Umbilical cord (tissue), 2 donors: Measurements from ENCODE around the gene RBM20. TPM values are rescaled to one million over a fixed set of nuclear protein-coding genes. Genes with fewer than 3 reads are reported as not detected.

Experiments
- DNase-seq: peaks from one replicate; pipeline ENCODE4 v3.0.0-alpha.2; 2015; ENCODE audit warnings: low spot score
- total RNA-seq: library from RNA; depleted of rRNA; stranded (reverse); fragments of >200 nt; gene quantifications from one replicate; pipeline ENCODE4 v1.2.3, GENCODE V29; 2014; ENCODE audit warnings: low replicate concordance; ENCODE audit not compliant: insufficient read depth

RBM20 gene
- total RNA-seq, 1 donor from 2014 or later = 2.2 TPM

DNA sequence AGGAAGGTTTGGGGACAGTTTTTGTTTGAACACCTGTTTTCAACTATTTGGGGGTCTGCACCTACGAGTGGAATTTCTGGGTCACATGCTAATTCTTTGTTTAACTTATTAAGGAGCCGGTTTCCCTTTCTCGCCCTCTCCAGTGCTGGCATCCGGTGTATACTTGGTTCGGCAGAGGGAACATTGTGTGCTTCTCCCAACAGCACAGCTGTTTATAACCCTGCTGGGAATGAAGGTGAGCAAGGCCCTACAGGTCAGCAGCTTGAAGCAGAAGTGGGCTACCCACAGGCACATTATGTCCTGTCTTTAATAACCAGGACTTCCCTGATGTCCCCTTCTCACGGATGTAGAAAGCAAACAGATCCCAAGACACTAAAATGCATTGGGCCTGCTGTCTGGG lies 140.1 kb downstream of the RBM20 start:
- DNase-seq = no peak

DNA sequence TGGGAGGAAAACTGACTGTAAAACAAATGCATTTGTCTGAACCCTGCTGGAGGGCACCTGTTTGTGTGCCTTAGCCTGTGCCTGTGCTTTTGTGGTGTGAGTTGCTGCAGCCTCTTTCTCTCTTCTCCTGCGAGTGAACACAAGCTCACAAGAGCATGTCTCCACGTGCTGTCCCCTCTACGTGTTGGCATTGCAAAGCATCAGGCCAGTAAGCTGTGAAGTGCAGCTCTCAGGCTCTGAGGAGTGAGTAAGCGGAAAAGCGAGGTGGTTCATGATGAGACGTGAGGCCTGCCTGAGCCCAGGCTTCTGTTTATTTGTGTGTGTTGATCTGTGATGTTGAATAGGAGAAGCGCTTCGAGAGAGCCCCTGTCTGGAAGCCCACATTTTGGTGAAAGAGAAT lies 142.0 kb downstream of the RBM20 start:
- peak; percentile 48 for DNase-seq

DNA sequence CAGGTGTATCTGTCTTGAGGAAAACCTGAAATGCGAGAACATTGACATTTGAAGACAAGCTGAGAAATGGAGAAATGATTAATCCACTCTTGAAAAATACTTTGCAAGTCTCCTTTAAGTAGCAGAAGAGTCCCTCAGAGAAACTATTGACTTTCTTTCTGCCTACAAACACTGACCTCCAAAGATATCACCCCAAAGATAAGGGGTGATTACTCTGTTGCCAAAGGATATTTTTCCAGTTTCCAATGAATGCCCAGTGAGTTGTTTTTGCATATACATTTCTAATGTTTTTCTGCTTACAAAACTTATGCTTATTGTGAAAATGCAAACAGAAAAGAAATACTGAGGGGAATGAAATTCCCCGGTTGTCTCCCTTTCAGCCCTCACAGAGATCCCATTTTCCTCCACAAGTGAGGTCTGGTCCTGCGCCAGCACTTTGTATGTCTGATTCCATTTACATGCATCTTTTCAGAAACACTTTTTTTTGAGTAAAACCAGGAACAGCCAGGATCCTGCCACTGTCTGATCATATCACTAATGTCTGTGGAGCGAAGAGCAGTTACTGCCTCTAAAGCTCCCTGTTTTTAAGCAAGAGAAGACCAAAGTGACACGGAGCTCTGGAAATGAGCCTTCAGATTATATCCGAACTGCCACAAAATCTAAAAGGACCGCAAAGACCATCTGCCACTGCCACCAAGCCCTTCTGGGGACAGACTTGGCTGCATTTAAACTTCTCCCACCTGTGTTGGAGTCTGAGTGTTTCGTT lies 144.7 kb downstream of the RBM20 start:
- DNase-seq = peak; percentile 85

DNA sequence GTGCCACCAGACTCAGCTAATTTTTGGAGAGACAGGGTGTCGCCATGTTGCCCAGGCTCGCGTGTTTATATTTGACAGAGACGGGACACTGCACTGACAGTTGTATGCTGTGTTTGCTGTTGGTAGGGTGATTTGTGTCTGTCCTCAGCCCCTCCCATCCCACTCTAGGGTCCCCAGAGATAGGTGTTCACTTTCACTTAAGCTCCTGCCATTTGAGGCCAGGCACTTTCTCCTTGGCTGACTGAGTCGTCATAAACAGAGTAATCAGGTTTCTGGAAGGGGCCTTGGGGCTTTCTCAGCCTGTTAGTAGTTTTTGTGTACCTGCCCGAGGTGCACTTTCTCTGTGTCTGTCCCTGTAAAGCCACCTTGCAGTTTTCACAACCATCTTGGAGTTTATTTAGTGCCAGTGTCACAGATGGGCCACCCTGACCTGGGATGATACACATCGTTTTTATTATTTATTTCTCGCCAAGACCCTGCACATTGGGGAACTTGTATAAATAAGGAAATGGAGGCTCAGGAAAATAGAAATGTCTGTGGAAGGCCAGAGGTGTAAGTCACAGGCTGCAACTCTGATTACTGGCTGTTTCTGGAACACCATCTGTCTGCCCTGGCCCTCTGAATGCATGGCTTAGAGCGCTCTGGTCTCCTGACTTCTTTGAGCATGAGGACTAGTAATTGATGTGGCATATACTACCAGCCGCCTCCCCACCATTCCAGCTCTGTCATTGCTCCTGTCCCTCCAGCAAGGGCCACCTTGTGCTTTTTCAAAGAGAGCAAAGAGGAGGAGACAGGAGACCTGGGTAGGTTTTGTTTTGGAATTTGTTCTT lies 145.7 kb downstream of the RBM20 start:
- peak; percentile 35 for DNase-seq

DNA sequence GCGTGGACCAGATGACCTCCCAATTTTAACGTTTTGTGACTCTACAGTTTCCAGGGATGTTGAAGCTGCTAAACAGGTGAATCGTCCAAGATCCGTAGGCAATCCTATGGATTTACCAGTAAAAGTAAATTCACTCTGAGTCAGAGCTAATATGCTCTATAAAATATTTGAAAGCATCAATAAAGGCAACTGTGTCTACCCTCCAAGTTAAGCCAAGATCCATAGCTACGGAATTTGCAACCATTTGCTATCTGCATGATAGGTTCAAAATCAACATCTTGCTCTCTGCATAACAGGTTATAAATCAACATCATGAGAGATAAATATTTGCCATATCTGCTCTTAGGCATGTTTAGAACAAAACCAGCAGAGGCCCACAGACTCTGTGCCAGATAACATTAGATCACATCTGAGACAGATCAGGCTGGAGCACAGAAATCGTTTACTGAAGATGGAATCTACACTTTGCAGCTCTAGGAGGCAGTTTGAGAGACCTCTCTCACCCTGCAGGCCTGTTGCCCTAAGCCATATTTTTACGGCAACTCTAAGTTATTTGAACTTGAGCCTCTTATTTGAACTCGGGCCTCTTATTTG lies 146.9 kb downstream of the RBM20 start:
- DNase-seq = peak; percentile 69

DNA sequence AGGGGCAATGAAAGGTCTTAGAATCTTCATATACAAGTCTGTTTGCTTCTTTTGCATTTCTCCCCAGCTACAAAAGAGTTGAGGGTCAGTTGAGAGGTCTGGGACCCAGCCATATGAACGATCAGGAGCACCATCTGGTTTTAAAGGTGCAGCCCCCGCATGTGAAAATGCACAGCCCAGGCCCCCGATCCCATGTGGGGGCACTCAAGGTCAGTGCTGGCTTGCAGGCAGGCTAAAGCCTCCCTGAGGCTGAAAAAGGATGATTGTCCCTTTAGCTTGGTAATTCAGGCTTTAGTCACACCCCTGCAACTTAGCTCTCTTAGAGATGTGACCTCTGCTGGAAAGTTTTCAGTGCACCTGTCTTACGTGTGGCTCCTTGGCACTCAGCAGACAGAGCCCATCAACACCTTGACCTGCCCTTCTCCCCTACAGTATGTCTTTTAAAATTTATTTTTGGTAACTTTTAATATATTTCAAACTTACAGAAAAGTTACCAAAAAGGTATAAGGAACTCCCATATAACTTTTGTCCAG lies 147.5 kb downstream of the RBM20 start:
- DNase-seq = no peak

DNA sequence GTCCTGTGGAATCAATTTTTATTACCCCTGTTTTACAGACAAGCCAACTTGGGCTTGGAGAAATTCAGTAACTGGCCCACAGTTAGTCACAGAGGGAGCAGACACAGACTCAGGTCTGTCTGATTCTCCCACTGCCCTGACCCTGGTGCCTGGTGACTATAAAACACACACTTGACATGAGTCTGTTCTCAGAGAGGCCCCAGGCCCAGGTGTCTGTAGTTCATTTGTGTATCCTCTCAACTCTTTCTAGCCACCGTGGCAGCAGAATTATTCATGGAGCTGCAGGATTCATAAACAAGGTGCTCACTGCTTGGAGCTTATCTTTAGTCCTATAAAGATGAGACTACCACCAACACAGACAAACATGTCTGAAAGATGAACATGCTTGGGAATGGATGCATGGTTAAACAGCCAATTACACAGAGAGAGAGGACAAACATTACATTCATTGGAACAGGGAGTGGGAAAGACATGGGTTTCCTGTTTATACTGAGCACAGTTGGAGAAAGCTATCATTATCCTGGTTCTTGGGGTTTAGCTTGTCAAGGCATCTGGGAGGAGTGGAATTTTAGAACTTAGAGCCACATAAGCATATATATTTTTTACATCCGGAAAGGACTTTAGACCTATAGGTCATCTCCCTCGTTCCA lies 148.5 kb downstream of the RBM20 start:
- no peak for DNase-seq

DNA sequence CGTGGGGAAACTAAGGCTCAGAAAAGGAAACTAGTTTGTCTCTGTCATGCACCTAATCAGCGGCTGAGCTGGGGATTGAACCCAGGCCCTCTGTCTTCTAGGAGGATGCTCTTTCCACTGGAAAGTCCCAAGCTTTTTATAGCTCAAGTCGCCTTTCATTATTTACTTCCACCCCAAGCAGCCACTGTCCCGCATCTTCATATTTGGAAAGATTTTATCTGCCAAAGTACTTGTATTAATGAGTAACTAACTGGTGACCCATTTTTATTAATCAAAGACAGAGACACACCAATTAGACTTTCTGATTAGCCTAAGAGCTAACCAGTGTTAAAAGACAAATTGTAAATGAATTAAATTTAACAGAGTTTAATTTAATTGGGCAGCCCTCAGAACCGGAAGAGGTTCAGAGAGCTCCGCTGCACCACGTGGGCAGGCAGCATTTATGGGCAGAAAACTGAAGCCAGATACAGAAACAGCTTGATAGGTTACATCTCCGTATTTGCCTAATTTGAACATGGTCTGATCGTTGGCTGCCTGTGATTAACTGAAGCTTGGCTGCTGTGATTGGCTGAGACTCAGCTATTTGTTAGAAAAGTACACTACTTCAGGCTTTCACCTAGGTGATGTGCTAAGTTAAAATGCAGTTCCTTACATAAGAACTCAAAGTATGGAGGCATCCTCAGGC lies 149.1 kb downstream of the RBM20 start:
- DNase-seq = no peak

DNA sequence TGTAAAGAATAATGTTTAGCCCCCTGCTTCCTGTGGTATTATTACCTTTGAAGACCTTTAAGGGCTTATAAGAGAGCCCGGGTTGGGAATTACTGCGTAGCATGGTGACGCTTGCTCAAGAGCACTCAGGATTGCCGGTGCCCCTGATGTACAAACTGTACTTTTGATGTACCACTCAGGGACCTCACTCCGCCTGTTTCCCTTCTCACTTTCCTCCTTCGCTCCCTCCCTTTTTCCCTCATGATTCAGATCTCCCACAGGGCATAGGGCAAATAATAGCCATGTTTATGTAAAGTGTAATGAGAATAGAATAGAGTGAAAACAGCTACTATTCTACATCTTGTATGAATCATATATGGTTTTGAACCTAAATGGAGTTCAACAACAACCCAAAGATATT lies 149.8 kb downstream of the RBM20 start:
- DNase-seq = no peak

DNA sequence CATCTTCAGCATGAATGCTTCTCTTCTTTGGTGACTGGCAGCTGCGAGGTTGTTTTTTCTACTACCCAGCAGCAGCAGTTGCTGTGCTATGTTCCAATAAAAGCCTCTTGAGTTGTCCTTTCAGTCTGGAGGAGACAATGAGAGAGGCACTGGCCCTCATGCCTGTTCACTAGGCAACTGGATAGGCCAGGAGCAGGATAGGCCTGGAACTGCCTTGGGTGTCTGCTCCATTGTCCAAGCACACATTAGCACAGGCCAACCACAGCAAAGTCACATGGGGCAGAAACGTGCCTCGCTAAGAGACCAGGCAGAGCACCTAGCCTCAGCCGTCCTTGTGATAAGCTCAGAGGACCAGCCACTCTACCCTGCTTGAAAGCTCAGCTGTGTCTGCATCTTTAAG lies 150.7 kb downstream of the RBM20 start:
- no peak for DNase-seq

DNA sequence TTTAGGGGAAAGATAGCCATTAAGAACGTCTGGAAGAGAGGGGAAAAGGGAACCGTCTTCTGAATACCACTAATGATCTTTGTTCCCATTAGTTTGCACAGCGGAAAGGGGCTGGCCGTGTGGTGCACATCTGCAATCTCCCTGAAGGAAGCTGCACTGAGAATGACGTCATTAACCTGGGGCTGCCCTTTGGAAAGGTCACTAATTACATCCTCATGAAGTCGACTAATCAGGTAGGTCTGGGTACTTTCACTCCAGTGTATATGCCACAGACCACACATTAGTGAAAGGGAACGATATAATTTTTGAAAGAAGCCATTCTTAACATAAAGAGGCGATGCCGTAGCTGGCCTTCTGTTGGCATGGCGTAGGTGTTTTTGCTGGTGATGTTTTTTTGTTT lies 153.3 kb downstream of the RBM20 start:
- no peak for DNase-seq

DNA sequence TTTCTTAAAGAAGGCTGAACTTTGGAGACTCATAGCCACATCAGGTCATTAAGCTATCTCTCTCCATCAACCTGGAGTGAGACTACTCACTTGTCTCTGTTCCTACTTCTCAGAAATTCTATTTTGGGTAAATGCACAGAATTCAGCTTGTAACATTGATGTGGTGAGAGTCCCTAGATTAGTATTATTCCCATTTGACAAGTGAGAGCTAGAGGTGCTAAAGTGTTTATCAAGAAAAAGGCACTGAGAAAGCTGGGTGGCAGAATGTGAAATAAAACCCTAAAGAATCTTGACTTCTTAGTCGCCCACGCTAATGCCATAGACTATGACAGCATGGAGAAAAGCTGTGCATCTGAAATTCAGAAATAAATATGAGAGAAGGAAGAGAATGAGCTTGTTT lies 154.2 kb downstream of the RBM20 start:
- no peak for DNase-seq

DNA sequence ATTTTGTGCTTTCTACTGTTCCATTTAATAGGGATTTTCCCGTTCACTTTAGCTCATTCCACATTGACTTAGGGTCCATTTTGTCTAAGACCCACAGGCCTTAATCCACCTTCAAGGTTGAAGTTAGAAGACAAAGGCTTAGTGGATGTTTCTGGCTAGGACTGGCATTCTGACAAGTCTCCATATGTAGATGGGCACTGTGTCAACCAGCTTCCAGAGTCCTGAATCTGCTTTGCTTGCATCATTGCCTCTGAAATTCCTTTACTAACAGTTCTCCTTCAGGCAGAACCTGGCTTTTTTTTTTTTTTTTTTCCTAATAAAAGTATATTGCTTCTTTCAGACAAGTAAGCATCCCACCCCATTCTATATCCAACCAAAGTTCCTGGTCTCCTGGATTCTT lies 158.0 kb downstream of the RBM20 start:
- DNase-seq = peak; percentile 69

DNA sequence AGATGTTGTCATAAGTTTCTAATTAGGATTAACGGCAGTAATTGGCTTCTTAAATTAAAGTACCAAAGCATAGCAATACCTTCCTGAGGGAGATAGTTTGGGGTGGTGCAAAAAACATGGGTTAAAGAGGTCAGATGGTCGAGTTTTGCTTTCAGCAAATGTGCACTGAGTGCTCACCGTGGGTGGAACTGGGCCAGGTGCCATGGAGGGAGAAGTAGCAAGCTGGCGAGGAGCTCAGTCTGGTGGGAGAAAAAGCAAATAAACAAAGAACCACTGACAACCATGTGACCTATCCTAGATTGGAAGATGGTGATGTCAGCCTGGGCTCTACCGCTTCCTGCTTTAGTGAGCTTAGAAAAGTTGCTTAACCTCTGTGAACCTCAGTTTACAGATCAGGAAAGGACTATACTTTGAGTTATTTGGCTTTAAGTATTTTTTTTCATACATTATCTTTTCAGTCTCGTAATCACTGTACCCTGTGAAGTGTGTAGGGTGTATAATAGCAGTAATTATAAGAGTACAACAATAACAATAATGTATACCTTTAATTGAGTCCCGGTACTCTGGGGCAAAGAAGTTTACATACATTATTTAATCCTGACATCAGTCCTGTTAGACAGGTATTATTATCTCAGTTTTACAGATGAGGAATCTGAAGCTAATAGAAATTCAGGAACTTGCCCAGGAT lies 158.6 kb downstream of the RBM20 start:
- DNase-seq = peak; percentile 80

DNA sequence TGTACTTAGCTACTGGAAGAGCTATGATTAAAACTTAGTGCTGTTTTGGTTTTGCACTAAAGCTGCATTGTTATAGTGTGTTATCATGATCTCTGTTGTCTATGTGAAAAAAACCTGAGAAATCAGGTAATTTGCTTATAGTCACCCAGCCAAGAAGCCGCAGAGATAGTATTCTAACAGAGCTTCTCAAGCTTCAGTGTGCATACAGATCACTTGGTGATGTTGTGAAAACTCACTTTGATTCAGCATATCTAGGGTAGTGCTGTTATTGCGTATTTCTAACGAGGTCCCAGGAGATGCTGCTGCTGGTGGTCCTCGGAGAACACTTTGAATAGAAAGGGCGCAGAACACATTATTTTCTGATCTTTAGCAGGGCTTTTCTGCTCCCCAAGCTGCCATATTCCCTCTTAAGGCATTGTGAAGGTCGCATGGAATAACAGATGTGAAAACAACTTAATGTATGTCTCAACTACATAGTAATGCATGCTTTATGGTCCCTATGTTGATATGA lies 159.2 kb downstream of the RBM20 start:
- DNase-seq = no peak

DNA sequence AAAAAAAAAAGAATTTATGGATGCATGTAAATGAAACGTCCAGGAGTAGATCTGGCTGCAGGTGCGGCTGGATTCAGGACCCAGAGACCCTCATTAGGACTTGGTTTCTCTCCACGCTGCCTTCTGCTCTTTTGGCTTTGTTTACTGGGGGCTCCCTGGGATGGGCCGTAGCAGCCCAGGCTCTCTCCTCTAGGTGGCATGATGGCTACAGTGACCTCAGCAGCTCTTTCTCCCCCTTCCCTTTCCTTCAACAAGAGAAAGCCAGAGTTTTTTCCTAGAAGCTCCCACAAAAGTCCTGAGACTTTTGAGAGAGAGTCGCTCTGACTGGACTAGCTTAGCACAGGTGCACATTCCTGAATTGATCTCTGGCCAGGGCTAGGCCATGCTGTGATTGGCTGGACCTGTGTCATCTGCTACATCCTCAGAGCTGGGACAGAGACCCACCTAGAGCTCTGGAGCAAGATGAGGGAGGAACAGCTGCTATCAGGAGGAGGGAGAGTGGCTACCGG lies 159.7 kb downstream of the RBM20 start:
- peak; percentile 70 for DNase-seq

DNA sequence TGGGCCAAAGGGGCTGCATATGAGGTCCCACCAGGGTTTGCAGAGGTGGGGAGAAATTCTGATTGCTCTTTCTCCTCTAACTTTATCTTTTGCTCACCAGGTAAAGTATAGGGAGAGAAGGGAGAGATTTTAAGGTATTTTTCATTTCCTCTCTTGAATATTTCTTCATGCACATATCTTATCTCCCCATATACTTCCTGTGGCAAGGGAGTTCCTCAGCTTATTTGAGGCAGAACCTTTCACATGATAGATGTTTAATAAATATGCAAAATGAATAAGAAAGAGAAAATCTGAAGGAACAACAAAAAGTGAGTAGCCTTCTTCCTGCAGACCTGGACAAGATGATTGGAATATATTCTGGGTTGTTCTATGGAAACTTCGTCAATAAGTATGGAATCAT lies 160.2 kb downstream of the RBM20 start:
- no peak for DNase-seq

DNA sequence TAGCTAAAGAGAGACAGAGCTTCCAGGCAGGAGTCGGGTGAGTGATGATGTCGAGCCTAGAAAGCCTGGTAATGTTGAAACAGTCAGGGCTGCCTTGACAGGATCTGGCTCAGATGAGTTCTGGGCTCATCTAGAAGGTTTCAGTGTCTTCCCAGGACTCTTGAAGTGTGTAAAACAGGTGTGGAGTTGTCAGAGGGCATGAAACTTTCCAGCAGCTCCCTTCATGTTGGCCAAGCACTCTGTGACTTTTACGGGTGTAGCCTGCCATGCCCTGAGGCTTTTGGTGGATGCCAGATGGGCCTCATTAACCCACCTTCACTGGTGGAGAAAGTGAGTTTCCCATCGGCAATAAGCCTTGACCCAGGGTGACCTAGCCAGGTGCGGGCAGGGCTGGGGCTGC lies 161.2 kb downstream of the RBM20 start:
- DNase-seq = no peak

DNA sequence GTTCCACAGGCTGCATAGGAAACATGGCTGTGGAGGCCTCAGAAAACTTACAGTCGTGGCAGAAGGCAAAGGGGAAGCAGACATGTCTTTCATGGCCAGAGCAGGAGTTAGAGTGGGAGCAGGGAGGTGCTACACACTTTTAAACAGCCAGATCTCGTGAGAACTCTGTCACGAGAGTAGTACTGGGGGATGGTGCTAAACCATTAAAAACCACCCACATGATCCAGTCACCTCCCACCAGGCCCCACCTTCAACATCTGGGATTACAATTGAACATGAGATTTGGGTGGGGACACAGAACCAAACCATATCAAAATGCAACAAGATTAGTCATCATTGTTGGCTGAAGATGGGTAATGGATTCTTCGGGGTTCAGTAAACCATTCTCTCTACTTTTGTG lies 162.2 kb downstream of the RBM20 start:
- DNase-seq = no peak

DNA sequence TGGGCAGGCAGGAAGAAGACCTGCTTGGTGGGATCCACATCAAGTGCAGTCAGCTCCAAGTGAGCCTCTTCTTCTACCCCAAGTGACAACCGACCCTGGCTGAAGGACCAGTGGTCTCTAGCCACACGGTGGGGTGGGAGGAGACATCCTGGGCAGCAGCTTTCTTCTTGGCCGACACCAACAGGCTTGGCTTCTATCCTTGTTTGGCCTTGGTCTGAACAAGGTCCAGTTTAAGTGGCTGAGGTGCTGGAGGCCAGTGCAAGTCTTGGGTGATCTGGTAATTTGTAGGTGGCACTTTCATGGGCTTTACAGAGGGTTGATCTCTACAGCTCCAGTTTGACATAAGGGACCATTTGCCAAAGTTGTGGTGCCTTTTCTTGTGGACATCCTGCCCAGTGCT lies 164.0 kb downstream of the RBM20 start:
- DNase-seq = no peak
